Ishikawa (cell line): ENCODE measurements around the gene STX18.

Source experiments
- CEBPB ChIP-seq: IDR thresholded peaks from 2 replicates; pipeline ENCODE4 v1.6.1; 2012
- CREB1 ChIP-seq: IDR thresholded peaks from 2 replicates; pipeline ENCODE4 v1.6.1; 2012; ENCODE audit warnings: low read depth
- EGR1 ChIP-seq: IDR thresholded peaks from 2 replicates; pipeline ENCODE4 v1.6.1; 2012
- EP300 ChIP-seq: IDR thresholded peaks from 2 replicates; pipeline ENCODE4 v1.6.1; 2012; ENCODE audit warnings: borderline replicate concordance
- FOXM1 ChIP-seq: IDR thresholded peaks from 2 replicates; pipeline ENCODE4 v1.6.1; 2012; ENCODE audit warnings: low read depth, borderline replicate concordance
- RAD21 ChIP-seq: IDR thresholded peaks from 2 replicates; pipeline ENCODE4 v1.6.1; 2012; ENCODE audit warnings: low read depth
- TAF1 ChIP-seq: IDR thresholded peaks from 2 replicates; pipeline ENCODE4 v1.6.1; 2012; ENCODE audit warnings: low read depth, mild to moderate bottlenecking
- TCF12 ChIP-seq: IDR thresholded peaks from 2 replicates; pipeline ENCODE4 v1.6.1; 2012; ENCODE audit warnings: low read depth
- TEAD4 ChIP-seq: IDR thresholded peaks from 2 replicates; pipeline ENCODE4 v1.6.1; 2012
- YY1 ChIP-seq: IDR thresholded peaks from 2 replicates; pipeline ENCODE4 v1.6.1; 2012; ENCODE audit warnings: low read depth
- ZBTB7A ChIP-seq: IDR thresholded peaks from 2 replicates; pipeline ENCODE4 v1.6.1; 2012; ENCODE audit warnings: low read depth
- TF ChIP-seq, protein P1 (sequence below): IDR thresholded peaks from 2 replicates; pipeline ENCODE4 v1.6.1; 2012; ENCODE audit warnings: low read depth, mild to moderate bottlenecking
- TF ChIP-seq, protein P2 (sequence below): IDR thresholded peaks from 2 replicates; pipeline ENCODE4 v1.6.1; 2012
- TF ChIP-seq, protein P3 (sequence below): IDR thresholded peaks from 2 replicates; pipeline ENCODE4 v1.6.1; 2012

DNA sequence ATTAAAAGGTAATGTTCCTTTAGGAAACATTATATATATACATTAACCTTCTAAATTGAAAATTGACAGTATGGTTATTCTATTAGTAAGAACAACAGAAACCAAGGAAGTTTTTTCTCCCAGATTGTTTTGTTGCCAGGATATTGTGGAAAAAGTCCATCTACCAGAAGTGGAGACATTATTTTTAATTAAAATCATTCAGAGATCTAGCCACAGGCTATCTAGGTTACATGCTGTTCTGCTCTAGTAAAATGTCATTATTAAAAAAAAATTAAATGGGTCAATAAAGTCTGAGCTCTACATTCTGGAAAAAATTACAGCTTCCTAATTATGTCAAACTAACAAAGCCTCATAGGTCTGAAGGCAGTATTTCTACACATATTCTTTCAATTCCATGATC is 80.7 kb downstream of the STX18 start:
- TF ChIP-seq CREB1 (no peak), YY1 (no peak), EGR1 (no peak), RAD21 (no peak), CEBPB (no peak), EP300 (no peak), TAF1 (no peak), TEAD4 (no peak), FOXM1 (no peak), ZBTB7A (no peak), TCF12 (no peak)
- TF ChIP-seq, protein P1, sequence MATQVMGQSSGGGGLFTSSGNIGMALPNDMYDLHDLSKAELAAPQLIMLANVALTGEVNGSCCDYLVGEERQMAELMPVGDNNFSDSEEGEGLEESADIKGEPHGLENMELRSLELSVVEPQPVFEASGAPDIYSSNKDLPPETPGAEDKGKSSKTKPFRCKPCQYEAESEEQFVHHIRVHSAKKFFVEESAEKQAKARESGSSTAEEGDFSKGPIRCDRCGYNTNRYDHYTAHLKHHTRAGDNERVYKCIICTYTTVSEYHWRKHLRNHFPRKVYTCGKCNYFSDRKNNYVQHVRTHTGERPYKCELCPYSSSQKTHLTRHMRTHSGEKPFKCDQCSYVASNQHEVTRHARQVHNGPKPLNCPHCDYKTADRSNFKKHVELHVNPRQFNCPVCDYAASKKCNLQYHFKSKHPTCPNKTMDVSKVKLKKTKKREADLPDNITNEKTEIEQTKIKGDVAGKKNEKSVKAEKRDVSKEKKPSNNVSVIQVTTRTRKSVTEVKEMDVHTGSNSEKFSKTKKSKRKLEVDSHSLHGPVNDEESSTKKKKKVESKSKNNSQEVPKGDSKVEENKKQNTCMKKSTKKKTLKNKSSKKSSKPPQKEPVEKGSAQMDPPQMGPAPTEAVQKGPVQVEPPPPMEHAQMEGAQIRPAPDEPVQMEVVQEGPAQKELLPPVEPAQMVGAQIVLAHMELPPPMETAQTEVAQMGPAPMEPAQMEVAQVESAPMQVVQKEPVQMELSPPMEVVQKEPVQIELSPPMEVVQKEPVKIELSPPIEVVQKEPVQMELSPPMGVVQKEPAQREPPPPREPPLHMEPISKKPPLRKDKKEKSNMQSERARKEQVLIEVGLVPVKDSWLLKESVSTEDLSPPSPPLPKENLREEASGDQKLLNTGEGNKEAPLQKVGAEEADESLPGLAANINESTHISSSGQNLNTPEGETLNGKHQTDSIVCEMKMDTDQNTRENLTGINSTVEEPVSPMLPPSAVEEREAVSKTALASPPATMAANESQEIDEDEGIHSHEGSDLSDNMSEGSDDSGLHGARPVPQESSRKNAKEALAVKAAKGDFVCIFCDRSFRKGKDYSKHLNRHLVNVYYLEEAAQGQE = no peak
- TF ChIP-seq, protein P2, sequence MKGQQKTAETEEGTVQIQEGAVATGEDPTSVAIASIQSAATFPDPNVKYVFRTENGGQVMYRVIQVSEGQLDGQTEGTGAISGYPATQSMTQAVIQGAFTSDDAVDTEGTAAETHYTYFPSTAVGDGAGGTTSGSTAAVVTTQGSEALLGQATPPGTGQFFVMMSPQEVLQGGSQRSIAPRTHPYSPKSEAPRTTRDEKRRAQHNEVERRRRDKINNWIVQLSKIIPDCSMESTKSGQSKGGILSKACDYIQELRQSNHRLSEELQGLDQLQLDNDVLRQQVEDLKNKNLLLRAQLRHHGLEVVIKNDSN = no peak
- TF ChIP-seq, protein P3, sequence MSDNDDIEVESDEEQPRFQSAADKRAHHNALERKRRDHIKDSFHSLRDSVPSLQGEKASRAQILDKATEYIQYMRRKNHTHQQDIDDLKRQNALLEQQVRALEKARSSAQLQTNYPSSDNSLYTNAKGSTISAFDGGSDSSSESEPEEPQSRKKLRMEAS = no peak
